Astrocyte (in vitro differentiated cells and primary cell): ENCODE data around the gene ULK4.

Experiments
- CTCF ChIP-seq: IDR thresholded peaks from 2 replicates; pipeline ENCODE4 v1.5.1; 2011; ENCODE audit warnings: low read depth, mild to moderate bottlenecking, inconsistent platforms, low read length, moderate library complexity; ENCODE audit not compliant: insufficient read depth
- EZH2 ChIP-seq: IDR thresholded peaks from 2 replicates; pipeline ENCODE4 v1.6.1; 2012; ENCODE audit warnings: mild to moderate bottlenecking, low read length, inconsistent platforms; ENCODE audit not compliant: insufficient read depth

- TF ChIP-seq CTCF, result no peak
- no peak for TF ChIP-seq EZH2
Measured at GRCh38 chr3:41627477-41628087, 334.3 kb downstream of the ULK4 start.
